CD14-positive monocyte (primary cell): ENCODE data around the gene ARHGEF37. TPM values are rescaled to one million over a fixed set of nuclear protein-coding genes. Genes with fewer than 3 reads are reported as not detected.

Source experiments
- DNase-seq, 3 donors: peaks; one replicate each; pipeline ENCODE4 v3.0.0-alpha.2; 2011 to 2022
- H2AFZ ChIP-seq: 2 replicates; pipeline ENCODE4 v1.6.0; 2012; ENCODE audit warnings: mild to moderate bottlenecking, low read depth, low read length, inconsistent platforms; ENCODE audit not compliant: insufficient read depth, poor library complexity, severe bottlenecking
- H3K27ac ChIP-seq, 2 donors: 1 replicate in 1 of 2; 2 replicates in 1 of 2; pipeline ENCODE4 v1.5.1; 2012 to 2013; ENCODE audit warnings: low read length in 2 of 2, control low read depth in 1 of 2, inconsistent platforms in 1 of 2, low read depth in 1 of 2, mild to moderate bottlenecking in 1 of 2
- H3K27me3 ChIP-seq, 2 donors: one replicate each; pipeline versions ENCODE4 v1.6.0 to v1.6.1; 2011 to 2013; ENCODE audit warnings: low read length in 2 of 2; ENCODE audit not compliant: control insufficient read depth in 2 of 2, insufficient read depth in 2 of 2
- H3K36me3 ChIP-seq, 2 donors: replicated peaks in 1 of 2; 1 replicate in 1 of 2; 2 replicates in 1 of 2; pipeline versions ENCODE4 v1.5.1 to v1.6.1; 2012 to 2013; ENCODE audit warnings: low read length in 2 of 2, control low read depth in 1 of 2, inconsistent platforms in 1 of 2, mild to moderate bottlenecking in 1 of 2; ENCODE audit not compliant: insufficient read depth in 2 of 2, control insufficient read depth in 1 of 2
- H3K4me1 ChIP-seq, 2 donors: 1 replicate in 1 of 2; 2 replicates in 1 of 2; pipeline versions ENCODE4 v1.5.1 to v1.6.1; 2012 to 2013; ENCODE audit warnings: low read length in 2 of 2, control low read depth in 1 of 2, inconsistent platforms in 1 of 2, mild to moderate bottlenecking in 1 of 2, moderate library complexity in 1 of 2; ENCODE audit not compliant: insufficient read depth in 2 of 2, control insufficient read depth in 1 of 2
- H3K4me2 ChIP-seq: replicated peaks from 2 replicates; pipeline ENCODE3; 2012; ENCODE audit warnings: low read length, moderate library complexity, mild to moderate bottlenecking; ENCODE audit not compliant: poor library complexity, severe bottlenecking; ENCODE audit errors: extremely low read depth
- H3K4me3 ChIP-seq, 3 experiments: fragments of 200-600 bp in 1 of 3; sonication (generic) in 1 of 3; replicated peaks in 1 of 3; 1 replicate in 2 of 3; 2 replicates in 1 of 3; pipeline ENCODE4 v1.5.1; 2011 to 2013; ENCODE audit warnings: low read length in 3 of 3, mild to moderate bottlenecking in 3 of 3, control low read depth in 2 of 3, low read depth in 2 of 3, inconsistent platforms in 1 of 3, moderate library complexity in 1 of 3
- H3K79me2 ChIP-seq: 2 replicates; pipeline ENCODE4 v1.6.0; 2012; ENCODE audit warnings: mild to moderate bottlenecking, control low read depth, inconsistent platforms, low read length, moderate library complexity; ENCODE audit not compliant: insufficient read depth
- H3K9ac ChIP-seq: 2 replicates; pipeline ENCODE4 v1.6.0; 2017; ENCODE audit warnings: low read length, mild to moderate bottlenecking; ENCODE audit not compliant: insufficient read depth, poor library complexity, severe bottlenecking
- H3K9me3 ChIP-seq, 2 donors: replicated peaks in 1 of 2; 1 replicate in 1 of 2; 2 replicates in 1 of 2; pipeline versions ENCODE4 v1.5.1 to v1.6.1; 2012 to 2013; ENCODE audit warnings: low read length in 2 of 2, control low read depth in 1 of 2; ENCODE audit not compliant: control insufficient read depth in 1 of 2, insufficient read depth in 1 of 2
- H4K20me1 ChIP-seq: 2 replicates; pipeline ENCODE4 v1.6.0; 2012; ENCODE audit warnings: mild to moderate bottlenecking, low read length, control low read depth, moderate library complexity; ENCODE audit not compliant: insufficient read depth
- H3K27ac Mint-ChIP-seq, 7 donors: one replicate each; pipeline ENCODE4 v1.8.0; 2020; ENCODE audit warnings: mild to moderate bottlenecking in 7 of 7, mixed read lengths in 7 of 7, moderate library complexity in 6 of 7, inconsistent platforms in 2 of 7
- H3K27me3 Mint-ChIP-seq, 3 donors: one replicate each; pipeline ENCODE4 v1.8.0; 2021 to 2022; ENCODE audit warnings: low read depth in 3 of 3, mild to moderate bottlenecking in 3 of 3, mixed read lengths in 3 of 3, moderate library complexity in 3 of 3, inconsistent platforms in 1 of 3
- H3K36me3 Mint-ChIP-seq, 2 donors: one replicate each; pipeline ENCODE4 v1.8.0; 2020; ENCODE audit warnings: mixed read lengths in 2 of 2, inconsistent platforms in 1 of 2, mild to moderate bottlenecking in 1 of 2
- H3K4me1 Mint-ChIP-seq: one replicate; pipeline ENCODE4 v1.8.0; 2020; ENCODE audit warnings: mild to moderate bottlenecking, mixed read lengths
- H3K4me3 Mint-ChIP-seq, 2 donors: one replicate each; pipeline ENCODE4 v1.8.0; 2020; ENCODE audit warnings: mild to moderate bottlenecking in 2 of 2, mixed read lengths in 2 of 2, moderate library complexity in 1 of 2
- H3K9me3 Mint-ChIP-seq, 7 donors: one replicate each; pipeline ENCODE4 v1.8.0; 2020 to 2022; ENCODE audit warnings: mixed read lengths in 7 of 7, mild to moderate bottlenecking in 6 of 7, moderate library complexity in 6 of 7, inconsistent platforms in 2 of 7
- CTCF ChIP-seq: fragments of 200-600 bp; IDR thresholded peaks from one replicate; pipeline ENCODE4 v1.8.0; 2022; ENCODE audit warnings: antibody characterized with exemption, mild to moderate bottlenecking
- WGBS: methylation state at CpG from one replicate; pipeline ENCODE4 v1.1.5; 2013; ENCODE audit warnings: missing lambda C conversion rate; ENCODE audit not compliant: insufficient coverage; 5-methylcytosine and 5-hydroxymethylcytosine counted together
- intact Hi-C, 2 donors: fragments of 100-400 bp; cut with micrococcal nuclease; formaldehyde crosslinking; loops; one replicate each; pipeline versions ENCODE4 v1.15.0 to v1.15.1; 2023
- polyA plus RNA-seq, 3 donors: library from polyadenylated mRNA; depleted of rRNA in 1 of 3; unstranded in 2 of 3; stranded (reverse) in 1 of 3; fragments of 300-500 nt in 2 of 3; fragments of >200 nt in 1 of 3; fragmentation: Illumina TruSeq in 2 of 3; gene quantifications; 1 replicate in 2 of 3; 2 replicates in 1 of 3; pipeline ENCODE4 v1.2.3, GENCODE V29; 2012 to 2021

The ARHGEF37 gene
- polyA plus RNA-seq, 3 donors, result not detected

DNA sequence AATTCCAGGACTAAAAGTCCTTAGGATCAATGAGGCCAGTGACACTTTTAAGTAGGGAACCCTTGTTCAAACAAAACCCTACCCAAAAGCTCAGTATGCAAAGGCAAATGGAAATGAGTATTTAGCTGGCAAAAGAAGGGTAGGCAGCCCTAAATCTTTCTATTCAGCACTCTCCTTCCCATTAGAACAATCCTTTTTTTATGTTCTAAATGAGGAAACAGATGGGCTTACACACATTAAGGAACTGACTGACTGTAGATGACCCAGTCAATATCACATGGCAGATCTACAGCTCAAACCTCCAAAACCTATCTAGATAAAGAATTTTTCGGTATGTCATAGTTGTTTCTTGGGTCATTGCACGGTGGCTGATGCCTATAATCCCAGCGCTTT, 37.3 kb upstream of the ARHGEF37 start:
- intact Hi-C loops, result no loop called here
- TF ChIP-seq CTCF, result no peak
- no peak overlapping the region for H2AFZ ChIP-seq
- peaks cover 53 to 84% of the 10 kb centered on the region in 2 donors for H3K36me3 ChIP-seq
- H3K9ac ChIP-seq, result no peak overlapping the region
- H3K4me1 Mint-ChIP-seq, result peaks cover 30% of the 10 kb centered on the region
- H3K4me3 Mint-ChIP-seq, result no peak overlapping the region
- peaks cover 22 to 27% of the 10 kb centered on the region in 2 donors for H3K4me1 ChIP-seq
- peak; percentile 22 to 56 (median 38) for DNase-seq
- H3K9me3 ChIP-seq, result no peaks in the 10 kb centered on the region
- peaks cover 0 to 2% (median 0%) of the 10 kb centered on the region in 3 donors for H3K27me3 Mint-ChIP-seq
- H3K36me3 Mint-ChIP-seq, result peaks cover 48 to 74% of the 10 kb centered on the region in 2 donors
- peaks cover 99% of the 10 kb centered on the region for H3K79me2 ChIP-seq
- H3K4me2 ChIP-seq, result no peak overlapping the region
- H3K27ac Mint-ChIP-seq, result peak overlapping the region in 3 of 7 donors; percentile 35 to 81 (median 43)
- no peaks in the 10 kb centered on the region for H3K9me3 Mint-ChIP-seq
- H4K20me1 ChIP-seq, result peaks cover 97% of the 10 kb centered on the region
- no peaks in the 10 kb centered on the region for H3K27me3 ChIP-seq
- WGBS, result no CpG with 5 or more reads among the region's 3 CpGs
- H3K4me3 ChIP-seq, result no peak overlapping the region
- H3K27ac ChIP-seq, result no peak overlapping the region

DNA sequence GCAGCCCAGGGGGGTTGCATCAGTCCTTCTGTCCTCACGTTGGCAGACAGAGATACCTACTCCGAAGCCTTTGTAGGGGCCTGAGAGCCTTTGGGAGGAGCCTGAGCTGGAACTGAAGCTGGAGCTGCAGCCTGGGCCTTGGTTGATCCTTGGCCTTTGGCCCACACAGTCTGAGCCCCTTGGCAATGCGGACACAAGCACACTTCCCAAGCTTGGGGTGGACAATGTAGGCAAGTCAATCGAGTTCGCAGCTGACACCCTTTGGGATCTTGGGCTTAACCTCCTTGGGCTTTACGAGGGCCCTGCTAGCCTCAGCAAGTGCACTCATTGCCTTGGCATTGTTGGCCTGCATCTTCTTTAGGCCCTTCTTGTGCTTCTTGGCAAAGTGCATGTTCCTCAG, 36.0 kb upstream of the ARHGEF37 start:
- Histone ChIP-seq H3K4me3 (no peak overlapping the region), H3K36me3 (peaks cover 46 to 75% of the 10 kb centered on the region in 2 donors), H2AFZ (no peak overlapping the region), H4K20me1 (peaks cover 95% of the 10 kb centered on the region), H3K27ac (peak overlapping the region in 1 of 2 donors; percentile 3), H3K4me2 (no peak overlapping the region), H3K9me3 (no peaks in the 10 kb centered on the region), H3K79me2 (peaks cover 99% of the 10 kb centered on the region), H3K9ac (no peak overlapping the region), H3K4me1 (peaks cover 28 to 37% of the 10 kb centered on the region in 2 donors), H3K27me3 (no peaks in the 10 kb centered on the region)
- Mint-ChIP-seq H3K27me3 (peaks cover 0 to 2% (median 0%) of the 10 kb centered on the region in 3 donors), H3K4me3 (no peak overlapping the region), H3K27ac (peak overlapping the region in 6 of 7 donors; percentile 30 to 76 (median 62)), H3K9me3 (peaks cover 0 to 5% (median 0%) of the 10 kb centered on the region in 7 donors), H3K36me3 (peaks cover 51 to 74% of the 10 kb centered on the region in 2 donors), H3K4me1 (peaks cover 31% of the 10 kb centered on the region)
- DNase-seq, result no peak
- intact Hi-C loops, result no loop called here
- WGBS, result 95% methylated on average over 6 of the region's 6 CpGs
- TF ChIP-seq CTCF, result no peak
